IPS-18c (cell line): ENCODE measurements around the gene AGPAT4.
"Not testable (repeated sequence)": the region's sequence is repeated elsewhere in the genome, so short reads cannot be mapped to it uniquely, and the experiment has no call there.

ENCODE experiments used
- H3K4me3 ChIP-seq: 2 replicates; pipeline ENCODE4 v1.7.0; 2013; ENCODE audit warnings: low read depth, mild to moderate bottlenecking, low read length, moderate library complexity; ENCODE audit not compliant: insufficient read depth
- H3K9me3 ChIP-seq: one replicate; pipeline ENCODE4 v1.6.1; 2013; ENCODE audit warnings: mild to moderate bottlenecking, low read length, moderate library complexity; ENCODE audit not compliant: control insufficient read depth, insufficient read depth

Gene AGPAT4

GRCh38 chr6:161130967-161131766 lies 142.7 kb downstream of the AGPAT4 start:
- H3K9me3 ChIP-seq, result peaks cover 10% of the 10 kb centered on the region
- H3K4me3 ChIP-seq, result no peak overlapping the region

DNA sequence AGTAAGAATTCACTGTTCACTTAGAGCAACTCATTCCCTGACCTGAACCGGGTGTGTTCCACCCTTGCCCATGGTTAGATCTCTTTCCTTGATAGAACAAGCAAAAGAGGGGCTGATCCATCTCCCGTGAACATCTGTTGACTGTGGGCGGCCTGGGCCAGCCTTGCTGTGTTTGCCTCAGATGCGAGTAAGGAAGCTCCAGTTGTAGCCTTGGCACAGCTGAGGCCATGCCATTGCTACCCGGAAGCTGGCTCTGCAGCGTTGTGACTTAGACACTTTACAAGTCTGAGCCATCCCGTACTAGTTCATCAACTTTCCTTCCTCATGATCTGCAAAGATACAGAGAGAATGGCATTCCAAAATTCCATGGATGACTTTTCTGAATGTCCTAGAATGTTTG lies 143.3 kb downstream of the AGPAT4 start:
- Histone ChIP-seq H3K4me3 (no peak overlapping the region), H3K9me3 (peaks cover 10% of the 10 kb centered on the region)

GRCh38 chr6:161128680-161129196 lies 145.1 kb downstream of the AGPAT4 start:
- Histone ChIP-seq H3K4me3 (no peak overlapping the region), H3K9me3 (peaks cover 10% of the 10 kb centered on the region)

DNA sequence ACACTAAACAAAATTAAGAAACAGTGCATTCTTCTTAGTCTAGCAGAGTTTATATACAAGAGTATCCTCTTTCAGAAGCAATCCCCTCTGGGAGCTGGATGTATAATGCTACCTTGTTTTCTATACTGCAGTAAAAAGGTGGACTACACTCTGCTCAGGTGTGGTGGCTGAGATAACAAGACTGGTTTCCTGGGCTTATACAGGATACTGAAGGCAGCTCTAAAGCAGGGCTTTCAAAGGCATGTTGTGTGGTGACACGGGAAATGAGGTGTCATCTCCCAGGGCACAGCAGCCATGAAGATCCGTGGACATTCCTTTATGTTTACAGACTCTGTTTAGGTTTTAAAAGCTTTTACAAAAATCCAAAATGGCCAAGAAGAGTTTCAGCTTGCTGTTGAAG lies 145.6 kb downstream of the AGPAT4 start:
- peaks cover 10% of the 10 kb centered on the region for H3K9me3 ChIP-seq
- no peak overlapping the region for H3K4me3 ChIP-seq

GRCh38 chr6:161127071-161127740 lies 146.7 kb downstream of the AGPAT4 start:
- Histone ChIP-seq H3K9me3 (peaks cover 10% of the 10 kb centered on the region), H3K4me3 (no peak overlapping the region)

- no peak overlapping the region for H3K4me3 ChIP-seq
- peaks cover 10% of the 10 kb centered on the region for H3K9me3 ChIP-seq
These were observed 148.3 kb downstream of the AGPAT4 start for GRCh38 chr6:161125591-161125990.

DNA sequence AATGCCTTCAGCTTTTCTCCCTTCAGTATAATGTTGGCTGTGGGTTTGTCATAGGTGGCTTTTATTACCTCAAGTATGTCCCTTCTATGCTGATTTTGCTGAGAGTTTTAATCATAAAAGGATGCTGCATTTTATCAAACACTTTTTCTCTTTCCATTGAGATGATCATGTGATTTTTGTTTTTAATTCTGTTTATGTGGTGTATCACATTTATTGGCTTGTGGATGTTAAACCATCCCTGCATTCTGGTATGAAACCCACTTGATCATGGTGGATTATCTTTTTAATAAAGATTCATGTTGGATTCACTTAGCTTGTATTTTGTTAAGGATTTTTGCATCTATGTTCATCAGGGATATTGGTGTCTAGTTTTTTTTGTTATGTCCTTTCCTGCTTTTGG lies 150.5 kb downstream of the AGPAT4 start:
- H3K4me3 ChIP-seq, H3K9me3 ChIP-seq: not testable (repeated sequence)

DNA sequence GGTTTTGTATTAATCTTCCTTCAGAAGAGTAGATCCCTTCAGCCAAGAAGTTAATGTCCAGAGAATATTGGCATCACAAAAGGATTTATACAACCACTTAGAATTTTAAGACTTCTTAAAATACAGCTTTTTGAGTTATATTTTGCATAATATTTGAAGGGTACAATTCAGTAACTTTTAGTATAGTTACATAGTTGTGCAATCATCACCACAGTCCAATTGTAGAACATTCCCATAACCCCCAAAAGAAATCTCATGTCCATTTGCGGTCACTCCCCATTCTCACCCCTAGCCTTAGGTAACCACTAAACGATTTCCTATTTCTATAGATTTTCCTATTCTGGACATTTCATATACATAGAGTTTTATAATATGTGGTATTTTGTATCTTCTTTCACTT lies 155.9 kb downstream of the AGPAT4 start:
- no peaks in the 10 kb centered on the region for H3K9me3 ChIP-seq
- H3K4me3 ChIP-seq, result no peak overlapping the region

DNA sequence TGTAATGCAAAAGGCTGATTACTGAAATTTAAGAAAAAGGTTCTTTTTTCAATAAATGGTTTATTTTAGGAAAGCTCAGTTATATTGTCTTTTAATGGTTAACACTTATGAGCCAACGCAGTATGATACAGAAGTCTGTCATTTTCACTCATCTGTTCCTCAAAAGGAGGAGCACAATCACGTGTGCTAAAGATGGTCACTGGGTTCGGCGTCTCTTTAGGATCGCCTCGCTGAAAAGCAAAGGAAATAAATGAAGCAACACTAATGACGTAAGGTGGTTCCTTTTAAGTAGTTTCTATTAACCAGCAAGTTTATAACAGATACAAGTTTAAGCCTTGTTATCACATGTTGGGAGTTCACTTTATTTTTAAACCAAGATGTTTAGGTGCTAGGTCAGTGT lies 156.6 kb downstream of the AGPAT4 start:
- no peak overlapping the region for H3K4me3 ChIP-seq

DNA sequence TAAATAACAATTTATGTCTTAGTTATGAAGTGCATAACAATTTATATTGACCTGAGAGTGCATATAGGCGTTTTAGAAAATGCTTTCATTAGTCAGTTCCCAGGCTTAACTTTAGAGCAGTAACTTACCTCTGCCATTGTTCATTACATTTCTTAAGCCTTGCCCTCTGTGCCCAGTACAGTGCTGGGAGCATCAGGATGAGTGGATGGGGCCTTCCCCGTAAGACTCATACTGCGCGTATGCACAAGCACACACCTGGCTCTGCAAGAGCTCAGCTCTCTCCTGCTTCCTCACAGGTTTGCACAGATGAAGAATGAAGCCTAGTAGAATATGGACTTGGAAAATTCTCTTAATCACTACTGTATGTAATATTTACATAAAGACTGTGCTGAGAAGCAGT lies 157.3 kb downstream of the AGPAT4 start:
- Histone ChIP-seq H3K4me3 (no peak overlapping the region), H3K9me3 (no peaks in the 10 kb centered on the region)

More for the DNA sequence above, 156.6 kb downstream of the AGPAT4 start:
- no peaks in the 10 kb centered on the region for H3K9me3 ChIP-seq

DNA sequence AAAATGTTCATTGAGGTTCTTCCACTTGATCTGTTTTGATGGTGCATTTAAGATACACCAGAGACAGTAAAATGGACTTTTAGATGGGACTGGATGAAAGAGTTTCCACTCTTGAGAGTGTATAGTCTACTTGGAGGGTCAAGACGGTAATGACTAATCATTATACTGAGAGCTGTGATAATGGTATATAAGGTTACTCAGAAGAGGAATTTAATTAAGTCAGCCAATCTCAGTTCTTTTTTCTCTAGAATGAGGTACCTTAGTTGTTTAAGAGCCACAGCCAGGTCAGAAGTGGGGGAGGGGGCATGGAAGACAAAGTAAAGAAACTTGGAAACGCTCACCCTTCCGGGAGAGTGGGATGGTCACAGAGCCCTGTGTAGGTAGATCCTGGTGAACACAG lies 158.4 kb downstream of the AGPAT4 start:
- no peaks in the 10 kb centered on the region for H3K9me3 ChIP-seq
- H3K4me3 ChIP-seq, result no peak overlapping the region

GRCh38 chr6:161111261-161111660 lies 162.6 kb downstream of the AGPAT4 start:
- H3K4me3 ChIP-seq, result no peak overlapping the region
- H3K9me3 ChIP-seq, result no peaks in the 10 kb centered on the region

DNA sequence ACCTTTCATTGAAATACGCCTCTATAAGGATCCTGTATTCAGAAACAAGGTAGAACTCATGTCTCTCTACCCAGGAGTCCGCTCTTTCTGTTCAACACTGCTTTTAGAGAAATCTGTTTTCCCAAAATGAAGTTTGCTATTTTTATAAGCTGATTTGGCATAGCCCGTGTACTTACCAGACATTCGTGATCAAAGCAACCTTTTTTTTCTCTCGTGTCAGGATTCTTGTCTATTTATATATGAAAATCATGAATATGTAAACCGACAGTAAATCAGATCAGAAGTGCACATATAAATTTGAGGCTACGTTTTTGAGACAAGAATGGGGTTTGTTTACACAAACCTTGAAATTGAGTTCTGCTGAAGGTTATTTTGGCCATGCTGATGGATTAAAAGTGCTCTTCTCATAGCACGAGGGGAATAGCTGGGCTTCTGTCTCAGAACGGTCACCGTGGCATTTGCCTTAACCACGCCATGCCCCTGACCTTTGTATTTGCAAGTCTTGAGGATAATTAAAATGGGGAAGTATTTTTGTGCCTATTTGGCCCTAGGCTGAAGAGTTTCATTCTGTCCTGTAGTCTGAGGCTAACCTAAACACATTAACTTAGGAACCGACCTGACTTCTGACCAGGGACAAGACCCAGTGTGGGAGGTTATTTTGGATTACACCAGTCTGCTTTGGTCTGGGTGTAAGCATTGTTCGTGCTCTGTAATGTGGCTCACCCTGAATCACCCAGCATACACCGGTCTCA lies 163.7 kb downstream of the AGPAT4 start:
- Histone ChIP-seq H3K4me3 (no peak overlapping the region), H3K9me3 (no peaks in the 10 kb centered on the region)

- Histone ChIP-seq H3K4me3 (no peak overlapping the region), H3K9me3 (no peaks in the 10 kb centered on the region)
These were observed 164.5 kb downstream of the AGPAT4 start for GRCh38 chr6:161109366-161109765.

DNA sequence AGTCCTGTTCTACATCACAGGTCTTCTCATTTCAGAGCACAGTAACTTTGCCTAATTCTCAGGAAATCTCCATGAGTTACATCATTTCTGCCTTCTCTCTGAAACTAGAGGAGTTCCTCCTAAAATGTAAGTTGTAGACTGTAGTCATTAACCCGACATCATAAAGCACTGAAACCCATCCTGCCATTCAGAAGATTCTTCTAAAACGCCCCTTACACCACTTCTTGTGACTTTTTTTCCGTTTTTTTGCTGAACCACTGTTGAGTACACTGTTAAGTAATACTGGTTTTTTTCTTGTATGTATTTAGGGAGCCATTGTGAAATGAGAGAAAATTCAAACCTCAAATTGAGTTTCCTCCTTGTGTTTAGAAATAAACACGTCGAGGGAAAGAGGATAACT lies 164.9 kb downstream of the AGPAT4 start:
- H3K4me3 ChIP-seq, result no peak overlapping the region
- H3K9me3 ChIP-seq, result no peaks in the 10 kb centered on the region

- H3K9me3 ChIP-seq, result no peaks in the 10 kb centered on the region
These were observed 165.8 kb downstream of the AGPAT4 start for GRCh38 chr6:161107779-161108730.

GRCh38 chr6:161105408-161105807 lies 168.5 kb downstream of the AGPAT4 start:
- Histone ChIP-seq H3K4me3 (no peak overlapping the region), H3K9me3 (no peaks in the 10 kb centered on the region)

More at GRCh38 chr6:161107779-161108730, 165.8 kb downstream of the AGPAT4 start:
- H3K4me3 ChIP-seq, result no peak overlapping the region
